Renal pelvis (tissue), 4 donors: Measurements from ENCODE around the gene MYL6. TPM values are rescaled to one million over a fixed set of nuclear protein-coding genes. Genes with fewer than 3 reads are reported as not detected.
A peak's percentile ranks its signal among the peaks of the same experiment; 100 is the strongest.
"Not testable (repeated sequence)": the region's sequence is repeated elsewhere in the genome, so short reads cannot be mapped to it uniquely, and the experiment has no call there.

ENCODE experiments used
- DNase-seq: peaks from one replicate; pipeline ENCODE4 v3.0.0-alpha.2; 2013
- polyA plus RNA-seq, 3 donors: library from polyadenylated mRNA; unstranded; fragments of 120-200 nt; gene quantifications; one replicate each; pipeline ENCODE4 v1.2.1, GENCODE V29; 2013; ENCODE audit not compliant: insufficient read length in 3 of 3

MYL6 gene
- polyA plus RNA-seq, 3 donors: 1,644 to 2,112 (median 1,781) TPM

- DNase-seq: no peak
Measured at GRCh38 chr12:56150563-56150962, 7.6 kb upstream of the MYL6 start.

DNA sequence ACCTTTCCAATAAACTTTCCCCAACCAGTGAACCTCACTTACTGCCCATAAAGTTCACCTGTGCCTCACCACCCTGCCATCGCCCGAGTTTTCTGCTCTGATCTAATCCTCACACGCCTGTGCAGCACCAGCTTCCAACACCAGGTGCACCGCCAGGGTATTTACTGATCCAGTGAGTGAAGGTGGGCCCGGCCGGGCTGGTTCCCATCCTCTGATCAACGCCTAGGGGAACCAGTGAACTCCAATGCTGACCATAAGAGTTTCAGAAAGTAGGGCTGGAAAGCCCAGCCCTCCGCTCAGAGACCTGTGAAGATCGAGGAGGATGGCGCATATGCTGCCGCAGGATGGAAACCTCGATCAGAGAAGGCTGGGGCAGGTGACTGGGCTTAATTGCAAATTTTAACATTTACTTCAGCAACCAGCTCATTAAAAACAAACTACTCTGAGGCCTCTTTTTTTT, 6.5 kb upstream of the MYL6 start:
- peak; percentile 48 for DNase-seq

- peak; percentile 91 for DNase-seq
Measured at GRCh38 chr12:56152132-56152755, 5.9 kb upstream of the MYL6 start, which contains the start of gene MYL6B. Gene MYL6B, plus strand, starts transcription at chr12:56152587. Its CDS starts 1,332 bp downstream, at chr12:56153919.

- DNase-seq: no peak
Measured at GRCh38 chr12:56152756-56153677, 5.1 kb upstream of the MYL6 start.

GRCh38 chr12:56153678-56154065, 4.5 kb upstream of the MYL6 start:
- DNase-seq: no peak

DNA sequence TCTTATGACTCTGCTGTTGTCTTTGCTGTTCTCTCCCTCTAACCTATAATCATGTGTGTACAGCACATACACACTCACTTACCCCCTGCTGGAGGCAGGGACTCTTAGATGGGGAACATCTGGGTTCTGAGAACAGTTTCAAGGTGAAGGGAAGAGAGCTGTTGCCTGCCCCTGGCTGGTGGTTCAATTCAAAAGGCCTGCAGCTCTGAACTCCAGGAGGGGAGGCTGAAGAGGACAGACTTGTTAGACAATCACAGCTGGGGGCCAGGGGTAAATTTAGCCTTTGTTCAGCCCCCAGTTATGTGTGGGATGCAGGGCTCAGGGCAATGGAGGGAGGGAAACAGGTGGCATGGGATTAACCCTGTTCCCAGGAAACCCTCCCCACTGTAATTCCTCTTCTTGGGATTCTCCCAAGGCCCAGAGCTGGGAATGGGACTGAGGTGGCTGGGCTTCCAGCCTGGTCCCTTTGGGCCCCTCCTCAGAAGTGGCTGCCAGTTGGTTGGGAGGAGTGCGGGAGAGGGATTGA, 3.9 kb upstream of the MYL6 start:
- DNase-seq: no peak

GRCh38 chr12:56154818-56155217, 3.3 kb upstream of the MYL6 start:
- no peak for DNase-seq

- DNase-seq: no peak
Measured at GRCh38 chr12:56155256-56155845, 2.8 kb upstream of the MYL6 start.

DNA sequence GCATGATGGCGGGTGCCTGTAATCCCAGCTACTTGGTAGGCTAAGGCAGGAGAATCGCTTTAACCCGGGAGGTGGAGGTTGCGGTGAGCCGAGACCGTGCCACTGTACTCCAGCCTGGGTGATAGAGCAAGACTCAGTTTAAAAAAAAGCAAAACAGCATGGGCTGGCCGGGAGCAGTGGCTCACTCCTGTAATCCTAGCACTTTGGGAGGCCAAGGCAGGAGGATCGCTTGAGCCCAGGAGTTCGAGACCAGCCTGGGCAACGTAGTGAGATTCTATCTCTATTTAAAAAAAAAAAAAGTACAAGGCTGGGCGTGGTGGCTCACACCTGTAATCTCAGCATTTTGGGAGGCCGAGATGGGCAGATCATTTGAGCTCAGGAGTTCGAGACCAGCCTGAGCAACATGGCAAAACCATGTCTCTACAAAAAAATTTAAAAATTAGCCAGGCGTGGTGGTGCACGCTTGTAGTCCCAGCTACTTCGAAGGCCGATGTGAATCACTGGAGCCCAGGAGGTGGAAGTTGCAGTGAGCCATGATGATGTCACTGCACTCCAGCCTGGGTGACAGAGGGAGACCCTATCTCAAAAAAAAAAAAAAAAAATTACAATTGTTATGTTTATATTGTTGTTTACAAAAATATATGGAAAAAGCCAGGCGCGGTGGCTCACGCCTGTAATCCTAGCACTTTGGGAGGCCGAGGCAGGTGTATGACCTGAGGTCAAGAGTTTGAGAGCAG, 1.5 kb upstream of the MYL6 start:
- not testable (repeated sequence) for DNase-seq

GRCh38 chr12:56157201-56158028, 744 bp upstream of the MYL6 start:
- peak; percentile 94 for DNase-seq

- peak; percentile 58 for DNase-seq
Measured at GRCh38 chr12:56158926-56159461, 835 bp downstream of the MYL6 start.

GRCh38 chr12:56159482-56160192, 1.5 kb downstream of the MYL6 start:
- no peak for DNase-seq

- DNase-seq: no peak
Measured at GRCh38 chr12:56160193-56160763, 2.1 kb downstream of the MYL6 start.

- DNase-seq: no peak
Measured at GRCh38 chr12:56160894-56161689, 2.9 kb downstream of the MYL6 start.

GRCh38 chr12:56161690-56162351, 3.7 kb downstream of the MYL6 start:
- DNase-seq: no peak

- DNase-seq: no peak
Measured at GRCh38 chr12:56162468-56163290, 4.5 kb downstream of the MYL6 start.
